Neutrophil (primary cell): ENCODE data around the gene EXOC2.

ENCODE experiments used
- H3K27ac ChIP-seq: fragments of 200-600 bp; sonication (generic); 2 replicates; pipeline ENCODE4 v1.5.1; 2016; ENCODE audit warnings: mild to moderate bottlenecking, moderate library complexity
- H3K27me3 ChIP-seq: fragments of 200-600 bp; sonication (generic); 2 replicates; pipeline ENCODE4 v1.6.0; 2016; ENCODE audit warnings: mild to moderate bottlenecking
- H3K36me3 ChIP-seq: fragments of 200-600 bp; sonication (generic); 2 replicates; pipeline ENCODE4 v1.5.1; 2017
- H3K4me1 ChIP-seq, 2 experiments: fragments of 200-600 bp in 1 of 2; sonication (generic) in 1 of 2; 1 replicate in 1 of 2; 2 replicates in 1 of 2; pipeline versions ENCODE4 v1.5.1 to v1.6.1; 2013 to 2016; ENCODE audit warnings: low read depth in 1 of 2, low read length in 1 of 2, mild to moderate bottlenecking in 1 of 2, moderate library complexity in 1 of 2; ENCODE audit not compliant: control insufficient read depth in 1 of 2, insufficient read depth in 1 of 2
- H3K4me3 ChIP-seq, 2 experiments: fragments of 200-600 bp in 1 of 2; sonication (generic) in 1 of 2; 1 replicate in 1 of 2; 2 replicates in 1 of 2; pipeline ENCODE4 v1.5.1; 2013 to 2016; ENCODE audit warnings: low read depth in 1 of 2, low read length in 1 of 2, mild to moderate bottlenecking in 1 of 2, moderate library complexity in 1 of 2
- H3K9me3 ChIP-seq: fragments of 200-600 bp; sonication (generic); 2 replicates; pipeline ENCODE4 v1.5.1; 2016
- CTCF ChIP-seq: fragments of 200-600 bp; sonication (generic); IDR thresholded peaks from 2 replicates; pipeline ENCODE4 v1.5.1; 2016; ENCODE audit warnings: antibody characterized with exemption

EXOC2 gene

GRCh38 chr6:626236-626635 is 66.7 kb downstream of the EXOC2 start:
- no peaks in the 10 kb centered on the region for H3K27me3 ChIP-seq
- no peaks in the 10 kb centered on the region for H3K9me3 ChIP-seq
- H3K4me1 ChIP-seq: no peaks in the 10 kb centered on the region
- no peak overlapping the region for H3K4me3 ChIP-seq
- H3K27ac ChIP-seq: no peak overlapping the region
- peaks cover 4% of the 10 kb centered on the region for H3K36me3 ChIP-seq
- TF ChIP-seq CTCF: no peak

- Histone ChIP-seq H3K9me3 (no peaks in the 10 kb centered on the region), H3K27me3 (no peaks in the 10 kb centered on the region), H3K36me3 (peaks cover 9% of the 10 kb centered on the region), H3K4me3 (no peak overlapping the region), H3K27ac (no peak overlapping the region), H3K4me1 (no peaks in the 10 kb centered on the region)
- TF ChIP-seq CTCF: no peak
These were observed 68.0 kb downstream of the EXOC2 start for GRCh38 chr6:624979-625378.

GRCh38 chr6:622462-622861 is 70.5 kb downstream of the EXOC2 start:
- Histone ChIP-seq H3K9me3 (no peaks in the 10 kb centered on the region), H3K27ac (no peak overlapping the region), H3K36me3 (peaks cover 14% of the 10 kb centered on the region), H3K4me3 (no peak overlapping the region), H3K27me3 (no peaks in the 10 kb centered on the region), H3K4me1 (no peaks in the 10 kb centered on the region)
- no peak for TF ChIP-seq CTCF

- peaks cover 19% of the 10 kb centered on the region for H3K36me3 ChIP-seq
- no peak overlapping the region for H3K4me3 ChIP-seq
- no peak overlapping the region for H3K27ac ChIP-seq
- no peak for TF ChIP-seq CTCF
- no peaks in the 10 kb centered on the region for H3K27me3 ChIP-seq
- H3K9me3 ChIP-seq: no peaks in the 10 kb centered on the region
- no peaks in the 10 kb centered on the region for H3K4me1 ChIP-seq
These were observed 71.0 kb downstream of the EXOC2 start for GRCh38 chr6:621931-622330.

- peaks cover 25% of the 10 kb centered on the region for H3K36me3 ChIP-seq
- H3K4me1 ChIP-seq: no peaks in the 10 kb centered on the region
- no peak for TF ChIP-seq CTCF
These were observed 72.0 kb downstream of the EXOC2 start for GRCh38 chr6:620950-621349.

GRCh38 chr6:620166-620565 is 72.8 kb downstream of the EXOC2 start:
- Histone ChIP-seq H3K4me1 (no peaks in the 10 kb centered on the region), H3K27me3 (no peaks in the 10 kb centered on the region), H3K36me3 (peaks cover 27% of the 10 kb centered on the region), H3K27ac (no peak overlapping the region), H3K9me3 (no peaks in the 10 kb centered on the region), H3K4me3 (no peak overlapping the region)
- TF ChIP-seq CTCF: no peak

More at GRCh38 chr6:620950-621349, 72.0 kb downstream of the EXOC2 start:
- Histone ChIP-seq H3K4me3 (no peak overlapping the region), H3K9me3 (no peaks in the 10 kb centered on the region), H3K27me3 (no peaks in the 10 kb centered on the region), H3K27ac (no peak overlapping the region)
